Stimulated activated CD4-positive, alpha-beta T cell treated with anti-CD3 and anti-CD28 coated beads, Interleukin-1b, Interleukin-23, amount 100 ng/mL, for 4 hours (primary cell): ENCODE results near the gene NGF.

Source experiments
- DNase-seq, 2 donors: peaks; one replicate each; pipeline ENCODE4 v3.0.0-alpha.2; 2020; ENCODE audit warnings: low read depth in 2 of 2

Gene NGF

DNA sequence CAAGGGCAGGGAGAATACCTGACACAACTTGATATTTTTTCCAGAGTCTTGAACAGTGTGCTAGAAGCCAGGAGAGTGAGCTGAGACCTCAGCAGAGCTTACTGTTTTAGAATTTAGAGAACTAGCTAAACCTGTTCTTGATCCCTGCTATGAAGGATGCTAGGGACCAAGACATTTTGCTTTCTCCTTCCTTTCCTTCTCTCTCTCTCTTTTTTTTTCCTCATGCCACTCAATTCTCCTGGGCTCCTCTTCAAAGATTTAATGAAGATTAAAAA is 99.0 kb downstream of the NGF start:
- no peak for DNase-seq

DNA sequence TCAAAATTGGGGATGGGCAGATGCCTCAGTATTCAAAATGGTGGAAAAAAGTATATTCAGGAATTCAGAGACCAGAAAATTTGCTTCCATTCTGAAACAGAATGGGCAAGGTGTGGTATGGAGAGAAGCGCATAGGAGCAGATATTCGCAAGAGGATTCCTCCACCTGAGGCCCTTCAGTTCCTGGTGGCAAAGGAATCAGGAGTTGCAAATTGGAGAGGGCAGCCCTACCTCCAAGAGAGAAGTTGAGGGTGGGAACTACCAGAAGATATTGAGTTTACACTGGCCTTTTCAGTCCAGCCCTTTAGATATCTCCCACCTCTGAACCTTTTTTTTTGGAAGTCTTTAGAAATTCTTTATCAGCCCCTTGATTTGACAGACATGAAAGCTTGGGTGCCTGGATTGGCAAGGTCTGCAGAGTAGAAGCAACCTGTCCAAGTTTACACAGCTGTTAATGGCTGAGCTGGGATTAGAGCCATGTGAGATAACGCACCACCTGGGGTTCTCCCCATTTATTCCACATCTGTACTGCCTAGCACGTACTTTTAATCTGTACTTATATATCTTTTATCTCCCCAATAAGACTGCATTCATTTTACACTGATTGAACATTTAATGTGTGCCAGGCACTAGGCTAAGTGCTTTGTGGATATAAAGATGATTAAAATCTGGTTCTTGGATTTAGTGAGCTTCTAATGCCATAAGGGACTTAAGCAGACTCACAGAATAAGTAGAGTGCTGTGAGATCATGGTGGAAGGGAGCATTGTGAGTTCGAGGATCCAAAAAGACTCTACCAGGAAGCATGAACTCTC is 99.5 kb downstream of the NGF start:
- no peak for DNase-seq

DNA sequence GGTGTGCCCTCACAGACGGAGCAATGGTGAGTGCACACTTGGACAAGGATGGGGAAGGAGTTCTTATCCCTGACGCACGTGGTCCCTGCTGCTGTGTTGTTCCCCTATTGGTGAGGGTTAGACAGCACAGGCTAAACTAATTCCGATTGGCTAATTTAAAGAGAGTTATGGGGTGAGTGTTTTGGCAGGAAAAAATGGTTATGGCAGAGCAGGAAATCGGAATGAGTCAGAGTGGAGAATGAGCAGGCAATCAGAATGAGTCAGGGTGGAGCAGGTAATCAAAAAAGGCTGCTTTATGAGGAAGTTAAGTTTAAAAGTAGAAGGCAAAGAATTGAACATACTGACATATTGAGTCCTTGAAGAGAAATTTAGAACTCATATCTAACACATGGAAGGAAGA is 100.5 kb downstream of the NGF start:
- DNase-seq: no peak

DNA sequence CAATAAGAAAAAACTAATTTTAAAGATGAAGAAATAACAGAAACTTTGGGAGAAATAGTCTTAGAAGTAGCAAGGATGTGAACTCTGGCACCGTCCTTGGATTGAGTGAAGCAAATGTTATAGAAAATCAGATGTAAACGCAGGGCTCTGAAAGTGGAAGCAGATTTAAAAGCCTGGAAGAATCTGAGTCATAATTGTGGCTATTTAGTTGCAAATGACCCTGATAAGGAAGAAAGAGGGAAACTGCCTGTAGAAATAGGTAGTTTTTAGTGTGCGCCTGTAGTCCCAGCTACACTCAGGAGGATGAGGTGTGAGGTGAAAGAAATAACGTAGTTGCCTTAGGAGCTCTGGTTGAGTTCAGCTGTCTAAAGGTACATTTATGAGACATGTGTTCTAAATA is 101.0 kb downstream of the NGF start:
- DNase-seq: no peak
